HG03039 (cell line): ENCODE data around the gene TNFRSF21.
"Not testable (repeated sequence)": the region's sequence is repeated elsewhere in the genome, so short reads cannot be mapped to it uniquely, and the experiment has no call there.

Experiments
- ATAC-seq: cut with Tn5 transposase; IDR thresholded peaks from one replicate; pipeline ENCODE4 v1.9.1; 2021; ENCODE audit warnings: mild to moderate bottlenecking, moderate library complexity; ENCODE audit not compliant: unreplicated experiment

Gene TNFRSF21

DNA sequence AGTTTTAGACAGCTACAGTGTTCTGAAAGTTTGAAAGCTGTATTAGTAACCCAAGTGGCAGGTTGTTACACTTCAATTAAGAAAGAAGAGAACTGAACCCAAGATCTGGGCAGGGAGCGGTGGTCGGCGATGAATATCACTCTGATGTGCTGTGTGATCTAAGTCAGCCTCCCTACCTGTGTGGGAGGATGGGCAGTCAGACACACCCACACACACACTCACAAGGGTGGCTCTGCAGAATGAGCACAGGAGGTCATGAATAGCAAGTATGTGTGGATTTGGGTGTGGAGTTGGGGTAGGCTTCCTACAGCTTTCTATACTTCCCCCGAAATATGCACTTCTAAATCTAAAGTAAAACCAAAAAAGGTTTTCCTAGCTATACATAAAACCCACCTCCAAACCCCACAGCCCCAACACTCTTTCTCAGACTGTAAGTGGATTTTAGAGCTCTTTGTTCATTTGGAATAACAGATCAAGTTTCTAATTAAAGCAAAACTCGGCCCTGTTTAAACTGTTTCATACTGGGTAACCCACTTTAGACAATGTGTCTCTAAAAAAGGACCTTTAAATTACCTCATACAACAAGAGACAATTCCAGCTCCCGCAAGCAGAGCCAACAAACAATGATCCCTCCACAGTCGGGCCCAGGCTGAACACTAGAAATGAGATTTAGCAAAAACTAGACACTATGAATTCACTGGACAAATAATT, 19.4 kb downstream of the TNFRSF21 start:
- no peak for ATAC-seq

DNA sequence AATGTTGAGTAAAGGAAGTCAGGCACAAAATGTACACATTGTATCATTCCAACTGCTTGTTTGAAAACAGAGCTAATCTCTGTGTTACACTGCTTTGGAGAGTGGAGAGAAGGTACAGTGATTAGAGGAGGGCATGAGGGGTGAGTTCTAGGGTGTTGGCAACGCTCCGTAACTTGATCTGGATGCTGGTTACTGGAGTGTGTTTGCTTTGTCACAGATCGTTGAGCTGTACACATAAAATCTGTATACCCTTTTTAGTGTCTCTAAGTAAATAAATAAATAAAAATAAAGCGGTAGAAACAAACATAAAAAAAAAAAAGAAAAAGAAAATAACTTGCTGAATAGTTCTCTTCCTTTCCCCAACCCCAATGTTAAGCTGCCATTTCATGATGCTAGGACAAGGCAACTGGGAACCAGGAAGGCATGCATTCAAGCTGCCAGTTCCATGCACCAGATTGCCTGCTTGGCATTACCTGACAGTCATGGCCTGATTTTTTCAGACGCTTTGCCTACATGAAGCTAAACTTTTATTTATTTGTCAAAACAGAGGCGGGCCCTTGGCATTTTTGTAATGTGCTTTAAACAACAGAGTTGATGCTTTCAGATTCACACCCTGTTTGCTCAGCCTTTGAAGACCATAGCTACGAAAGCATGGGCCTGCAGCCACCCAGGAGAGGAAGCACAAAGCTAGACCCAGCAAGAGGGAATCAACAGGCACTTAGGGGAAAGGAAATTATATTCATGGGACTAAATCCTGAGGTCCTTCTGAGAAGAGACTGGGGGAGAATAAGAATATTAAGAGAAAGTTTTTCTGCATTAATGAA, 21.2 kb downstream of the TNFRSF21 start:
- no peak for ATAC-seq

DNA sequence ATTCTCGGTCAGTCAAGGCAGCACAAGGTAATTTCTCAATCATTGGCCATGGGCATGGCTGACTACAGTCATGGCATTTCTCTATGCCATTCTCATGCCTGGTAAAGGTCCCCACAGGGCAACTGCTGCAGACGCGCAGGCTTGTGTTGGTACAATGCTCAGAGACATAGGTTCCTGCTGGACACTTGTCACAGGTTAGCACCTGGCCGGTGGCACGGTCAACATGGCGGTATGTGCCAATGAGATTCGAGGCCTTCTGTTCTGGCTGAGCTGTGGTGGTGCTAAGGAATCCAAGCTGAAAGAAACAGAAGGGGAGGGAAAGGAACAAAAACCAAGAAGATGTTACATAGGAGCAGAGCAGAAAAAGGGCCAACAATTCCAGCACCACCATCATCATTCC, 23.4 kb downstream of the TNFRSF21 start:
- no peak for ATAC-seq

DNA sequence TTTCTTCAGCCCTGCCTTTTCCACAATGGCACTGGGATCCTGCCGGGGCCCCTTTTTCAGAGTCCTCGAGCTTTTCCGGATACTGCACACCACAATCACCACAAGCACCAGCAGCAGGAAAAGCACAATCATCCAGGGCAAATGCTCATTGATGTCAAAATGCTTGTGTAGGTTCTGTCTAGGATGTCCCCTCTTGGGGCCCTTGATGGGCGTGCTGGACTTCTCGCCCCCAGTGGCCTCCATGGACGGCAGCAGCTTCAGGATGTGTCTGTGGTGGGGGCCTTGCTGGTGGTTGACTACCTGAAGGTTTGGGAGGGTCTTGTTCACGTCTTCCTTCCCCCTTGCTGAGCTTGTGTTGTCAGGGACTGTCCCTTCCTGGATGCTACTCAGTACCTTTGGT, 25.7 kb downstream of the TNFRSF21 start:
- ATAC-seq, result no peak

DNA sequence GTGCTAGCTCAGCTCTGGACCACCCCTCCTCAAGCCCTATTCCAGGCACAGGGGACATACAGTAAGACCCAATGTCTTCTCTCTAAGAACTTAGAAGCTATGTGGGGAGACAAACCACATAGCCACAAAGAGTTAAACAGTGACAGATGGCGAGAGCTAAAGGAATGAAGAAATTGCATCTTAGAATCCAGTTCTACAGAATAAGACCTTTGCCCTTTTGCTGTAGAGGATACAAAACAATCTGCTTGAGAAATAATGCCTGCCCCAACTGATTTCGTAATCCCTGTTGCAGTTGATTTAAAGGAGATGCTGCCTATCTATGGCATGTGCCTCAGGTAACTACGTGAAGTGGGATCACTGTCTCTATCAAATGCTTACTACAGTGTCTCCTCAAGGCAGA, 31.2 kb downstream of the TNFRSF21 start:
- ATAC-seq, result no peak

DNA sequence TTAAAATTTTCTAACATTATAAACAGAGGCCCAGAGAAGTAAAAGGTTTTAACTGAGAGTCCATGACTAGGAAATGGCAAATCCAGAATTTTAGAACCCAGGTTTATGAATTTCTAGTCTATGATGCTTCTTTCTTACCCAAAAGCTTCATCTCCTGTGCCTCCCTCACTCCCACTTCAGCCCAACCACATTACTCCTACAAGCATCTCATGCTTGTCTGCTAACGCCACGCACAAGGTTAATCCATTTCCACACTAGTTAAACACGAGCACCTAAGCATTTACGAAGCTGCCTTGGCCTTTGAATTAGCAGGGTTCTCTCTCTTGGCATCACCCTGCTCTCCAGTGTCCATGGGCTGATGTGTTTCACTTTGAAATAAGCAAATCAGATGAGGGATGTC, 32.0 kb downstream of the TNFRSF21 start:
- ATAC-seq, result no peak

DNA sequence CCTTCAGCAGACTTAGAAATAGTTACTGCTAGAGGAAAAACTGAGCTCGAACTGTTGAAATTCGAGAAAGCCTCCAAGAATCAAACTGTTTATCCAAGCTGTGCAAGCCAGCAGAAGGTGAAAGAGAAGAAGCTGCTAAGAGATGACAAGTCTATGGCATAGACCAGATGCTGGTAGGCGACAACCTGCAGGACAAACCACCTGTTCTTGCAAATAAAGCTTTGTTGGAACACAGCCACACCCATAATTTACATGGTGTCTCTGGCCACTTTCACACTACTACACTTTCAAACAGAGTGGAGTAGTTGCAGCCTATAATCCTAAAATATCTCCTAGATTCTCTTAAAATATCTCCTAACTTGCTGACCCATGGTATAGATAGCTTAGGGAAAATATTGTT, 33.3 kb downstream of the TNFRSF21 start:
- no peak for ATAC-seq

DNA sequence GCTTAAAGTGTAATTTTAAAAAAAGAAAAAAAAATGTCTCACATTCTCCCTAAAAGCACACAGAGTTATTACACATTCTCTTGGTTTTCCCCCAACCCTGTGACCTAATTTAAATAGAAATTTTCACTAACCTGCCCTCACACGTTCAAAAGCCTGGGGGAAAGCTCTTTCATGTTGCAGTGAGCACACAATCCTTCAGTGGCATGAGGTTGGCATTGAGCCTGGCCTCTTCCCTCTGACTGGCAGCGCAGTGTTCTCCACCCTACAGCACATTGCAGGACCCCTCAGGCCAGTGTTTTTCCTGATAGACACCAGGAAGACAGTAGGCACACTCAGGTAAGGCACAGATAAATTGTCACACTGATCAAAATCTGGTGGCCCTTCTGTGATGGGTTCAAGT, 34.1 kb downstream of the TNFRSF21 start:
- no peak for ATAC-seq

DNA sequence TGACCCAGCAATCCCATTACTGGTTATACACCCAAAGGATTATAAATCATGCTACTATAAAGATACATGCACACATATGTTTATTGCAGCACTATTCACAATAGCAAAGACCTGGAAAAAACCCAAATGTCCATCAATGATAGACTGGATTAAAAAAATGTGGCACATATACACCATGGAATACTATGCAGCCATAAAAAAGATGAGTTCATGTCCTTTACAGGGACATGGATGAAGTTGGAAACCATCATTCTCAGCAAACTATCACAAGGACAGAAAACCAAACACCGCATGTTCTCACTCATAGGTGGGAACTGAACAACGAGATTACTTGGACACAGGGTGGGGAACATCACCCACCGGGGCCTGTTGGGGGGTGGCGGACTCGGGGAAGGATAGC, 34.6 kb downstream of the TNFRSF21 start:
- not testable (repeated sequence) for ATAC-seq

DNA sequence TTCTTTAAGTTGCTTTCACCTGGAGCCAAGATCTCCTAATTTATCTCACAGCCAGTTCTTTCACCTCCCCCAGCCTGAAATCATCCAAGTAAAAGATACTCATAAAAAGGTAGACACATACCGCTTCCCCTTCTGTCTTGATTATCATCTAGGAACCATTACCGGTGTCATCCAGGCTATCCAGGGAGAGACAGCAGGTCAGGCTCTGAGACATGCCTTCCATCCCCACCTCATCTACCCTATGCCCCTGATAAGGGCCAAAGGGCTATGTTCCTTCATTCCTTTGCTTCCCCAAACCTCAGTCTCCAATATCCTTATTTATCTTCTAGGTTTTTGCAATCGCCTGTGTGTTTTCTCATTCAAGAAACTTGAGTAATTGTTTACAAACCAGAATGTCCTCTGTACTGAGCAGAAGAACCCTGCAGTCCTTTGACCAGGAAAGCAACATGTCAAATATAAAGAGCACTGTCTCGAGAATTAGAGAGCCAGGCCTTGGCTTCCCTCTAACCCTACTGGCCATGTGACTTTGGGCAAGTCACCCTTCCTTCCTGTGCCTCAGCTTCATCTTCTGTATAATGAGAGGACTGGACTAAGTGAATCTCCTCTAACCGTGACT, 41.0 kb downstream of the TNFRSF21 start:
- ATAC-seq, result no peak

DNA sequence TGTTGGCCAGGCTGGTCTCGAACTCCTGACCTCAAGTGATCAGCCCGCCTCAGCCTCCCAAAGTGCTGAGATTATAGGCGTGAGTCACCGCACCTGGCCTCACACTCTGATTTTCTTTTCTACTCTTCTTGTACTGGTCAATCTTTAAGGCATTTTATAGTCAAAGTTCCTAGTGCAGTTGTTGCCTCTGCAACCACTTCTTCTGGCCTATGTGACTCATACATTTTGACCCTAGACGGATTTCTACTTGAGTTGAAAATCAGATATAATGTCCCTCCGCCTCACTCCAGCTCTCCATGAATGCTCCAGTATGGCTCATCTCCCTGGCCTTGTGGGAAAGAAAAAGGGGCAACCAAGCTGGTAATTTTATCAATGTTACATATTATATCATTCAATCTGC, 42.4 kb downstream of the TNFRSF21 start:
- no peak for ATAC-seq

DNA sequence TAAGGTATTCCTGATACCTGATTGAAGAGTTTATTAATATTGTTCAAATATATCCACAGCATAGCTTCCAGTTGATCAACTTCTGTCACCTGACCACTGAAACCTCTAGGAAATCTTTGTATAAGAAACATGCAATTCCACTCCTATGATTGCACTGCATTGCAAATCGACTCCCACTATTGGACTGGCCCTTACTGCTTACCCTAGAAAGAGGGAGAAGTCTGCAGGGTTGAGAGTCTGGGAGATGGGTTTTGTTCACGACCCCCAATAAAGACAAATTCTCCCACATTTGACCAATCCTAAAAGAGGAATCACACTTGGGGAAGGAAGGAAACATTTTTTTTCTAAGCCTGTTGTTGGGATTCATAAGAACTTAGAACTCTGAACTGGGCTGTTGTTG, 43.7 kb downstream of the TNFRSF21 start:
- ATAC-seq, result no peak

DNA sequence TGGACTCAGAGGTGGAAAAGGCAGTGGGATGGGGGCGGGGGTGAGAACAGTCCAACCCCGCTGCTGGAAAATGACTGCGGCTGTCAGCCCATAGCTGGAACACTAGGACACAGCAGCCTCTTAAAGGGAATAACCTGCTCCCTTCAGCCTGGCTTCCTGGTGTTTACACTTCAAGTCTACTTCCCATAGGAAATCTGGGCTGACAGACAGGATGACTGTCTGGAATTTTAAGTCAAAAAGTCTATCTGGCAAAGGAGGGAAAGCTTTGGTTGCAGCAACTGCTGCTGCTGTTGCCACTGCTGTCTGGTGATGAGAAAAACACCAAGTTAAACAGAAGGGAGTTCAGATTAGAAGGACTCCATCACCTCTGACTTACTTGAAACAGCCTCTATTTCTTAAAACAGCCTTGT, 44.9 kb downstream of the TNFRSF21 start:
- no peak for ATAC-seq

DNA sequence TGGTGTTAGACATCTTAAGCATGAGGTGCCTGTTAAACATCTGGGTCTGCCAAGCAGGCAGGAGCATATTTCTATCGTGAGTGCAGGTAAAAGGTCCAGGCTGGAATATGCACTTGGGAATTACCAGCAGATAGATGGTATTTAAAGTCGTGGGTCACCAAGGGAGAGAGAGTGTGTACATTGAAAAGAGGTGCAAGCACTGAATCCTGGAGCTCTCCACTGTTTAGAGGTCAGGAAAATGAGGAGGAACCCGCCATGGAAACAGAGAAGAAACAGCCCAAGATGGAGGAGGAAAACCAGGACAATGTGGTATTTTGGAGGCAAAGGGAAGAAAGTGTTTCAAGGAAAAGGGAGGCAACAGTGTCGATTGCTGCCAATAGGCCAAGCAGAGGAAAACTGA, 46.4 kb downstream of the TNFRSF21 start:
- no peak for ATAC-seq

DNA sequence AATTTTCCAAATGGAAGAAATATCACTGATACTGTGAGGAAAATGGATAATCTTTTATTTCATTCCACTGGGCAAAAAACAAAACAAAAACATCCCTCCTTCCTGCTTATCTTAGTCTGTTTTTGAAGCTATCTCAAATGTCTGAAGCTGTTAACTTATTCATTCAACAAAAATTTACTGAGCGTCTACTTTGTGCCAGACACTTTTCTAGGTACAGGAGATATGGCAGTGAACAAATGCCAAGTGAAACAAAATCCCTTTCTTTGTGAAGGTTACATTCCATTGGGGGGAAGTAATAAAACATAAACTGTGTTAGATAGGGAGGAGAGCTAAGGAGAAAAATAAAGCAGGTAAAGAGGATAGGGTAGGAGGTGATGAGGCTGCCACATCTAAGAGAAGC, 47.5 kb downstream of the TNFRSF21 start:
- no peak for ATAC-seq

DNA sequence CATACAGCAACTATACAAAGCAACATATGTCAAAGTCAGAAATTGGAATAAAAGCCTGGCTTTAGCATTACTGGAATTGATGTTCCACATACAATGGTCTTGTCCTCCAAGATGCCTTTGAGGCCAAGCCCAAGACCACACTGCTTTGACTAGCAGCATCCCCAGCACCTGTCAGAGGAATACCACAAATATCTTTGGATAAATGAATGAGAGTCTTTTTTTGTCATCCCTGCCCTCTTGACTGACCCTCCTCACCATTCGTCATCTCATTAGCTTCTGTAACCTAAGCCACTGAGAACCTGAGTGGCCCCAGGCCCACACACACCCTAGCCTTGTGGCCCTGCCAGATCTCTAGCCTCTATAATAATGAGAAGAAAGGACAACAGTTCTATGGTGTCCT, 48.5 kb downstream of the TNFRSF21 start:
- ATAC-seq, result no peak

DNA sequence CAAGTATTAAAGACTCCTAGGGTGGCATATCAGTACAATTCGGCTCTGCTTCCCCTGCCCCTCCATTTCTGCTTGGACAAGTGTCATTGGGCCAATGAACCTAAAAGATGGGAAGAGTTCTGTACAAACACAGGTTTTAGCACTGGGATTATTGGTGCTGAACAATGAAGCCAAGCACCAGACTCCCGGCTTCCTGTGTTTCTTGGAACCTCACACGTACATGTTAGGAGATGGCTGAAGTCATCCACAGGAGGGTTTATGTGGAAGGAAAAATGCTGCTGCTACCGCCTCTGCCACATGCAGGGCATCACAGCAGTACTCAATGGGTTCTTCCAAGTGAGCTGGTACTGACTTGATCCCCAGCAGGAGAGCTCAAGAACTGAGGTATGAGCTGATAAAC, 49.7 kb downstream of the TNFRSF21 start:
- no peak for ATAC-seq

DNA sequence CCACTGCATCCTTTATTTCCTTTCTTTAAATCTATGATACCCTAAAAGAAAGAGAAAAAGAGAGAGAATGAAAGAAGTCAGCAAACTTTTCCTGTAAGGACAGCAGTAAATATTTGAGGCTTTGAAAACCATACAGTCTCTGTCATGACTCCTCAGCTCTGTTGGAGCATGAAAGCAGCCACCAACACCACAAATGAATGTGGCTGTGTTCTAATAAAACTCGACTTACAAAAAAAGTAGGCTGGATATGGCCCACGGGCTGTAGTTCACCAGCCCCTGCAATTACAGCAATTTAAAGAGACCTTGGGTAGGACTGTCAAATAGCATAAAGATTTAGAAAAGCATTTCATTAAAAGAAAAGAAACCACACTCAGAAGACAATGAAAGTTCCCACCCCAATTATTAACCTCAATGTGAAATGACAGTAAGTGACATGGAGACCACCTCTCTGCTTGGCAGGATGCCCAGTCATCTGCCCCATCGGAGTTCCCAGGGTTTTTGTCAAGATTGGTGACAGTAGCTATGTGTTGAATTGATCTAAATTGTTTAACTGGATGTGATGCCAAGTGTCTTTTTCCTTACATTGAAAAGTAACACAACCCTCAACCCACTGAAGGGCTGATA, 50.9 kb downstream of the TNFRSF21 start:
- no peak for ATAC-seq

DNA sequence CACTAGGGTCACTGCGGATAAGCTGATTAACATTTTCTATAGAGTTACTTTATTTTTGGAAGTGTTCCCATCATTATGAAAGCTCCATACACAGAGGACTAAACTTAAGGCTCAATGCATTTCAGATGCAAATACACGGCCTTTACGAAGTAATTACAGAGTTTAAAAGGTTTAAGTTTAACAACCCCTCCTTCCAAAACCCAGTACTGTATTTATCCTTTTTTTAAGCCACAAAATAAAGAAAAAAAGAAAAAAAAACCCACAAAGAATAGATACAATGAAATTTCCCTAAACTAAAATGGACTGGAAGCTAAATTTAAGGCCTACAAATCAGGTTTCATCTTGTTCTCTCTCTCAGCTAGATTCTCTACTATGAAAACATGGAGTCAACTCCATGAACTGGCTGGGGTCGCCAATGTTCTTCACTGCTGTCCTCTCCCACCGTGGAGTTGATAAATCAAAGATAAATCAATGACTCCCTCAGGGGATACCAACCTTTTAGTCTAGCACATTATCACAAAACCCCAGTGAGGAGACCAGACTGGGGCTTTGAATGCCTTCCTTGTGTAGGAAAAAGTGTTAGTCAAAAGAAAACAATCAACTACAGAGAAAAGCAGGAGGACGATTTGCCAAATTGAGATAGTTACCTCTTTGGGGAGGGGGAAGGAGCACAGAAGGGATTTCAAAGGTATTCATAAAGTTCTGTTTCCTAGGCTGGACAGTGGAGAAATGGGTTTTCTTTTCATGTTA, 52.5 kb downstream of the TNFRSF21 start:
- ATAC-seq, result no peak

DNA sequence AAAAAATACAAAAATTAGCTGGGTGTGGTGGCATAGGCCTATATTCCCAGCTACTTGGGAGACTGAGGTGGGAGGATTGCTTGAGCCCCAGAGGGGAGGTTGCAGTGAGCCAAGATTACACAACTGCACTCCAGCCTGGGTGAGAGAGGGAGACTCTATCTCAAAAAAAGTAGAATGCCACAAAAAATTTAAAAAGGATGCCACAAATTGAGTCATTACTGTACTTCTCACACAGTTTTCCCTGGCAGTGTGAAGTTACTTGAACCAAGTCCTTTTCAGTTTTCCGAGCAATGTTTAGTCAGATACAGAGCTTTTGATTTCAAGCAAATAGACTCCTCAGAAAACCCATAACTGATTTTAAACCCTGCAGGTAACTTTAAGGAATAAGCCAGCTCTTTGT, 53.3 kb downstream of the TNFRSF21 start:
- no peak for ATAC-seq

DNA sequence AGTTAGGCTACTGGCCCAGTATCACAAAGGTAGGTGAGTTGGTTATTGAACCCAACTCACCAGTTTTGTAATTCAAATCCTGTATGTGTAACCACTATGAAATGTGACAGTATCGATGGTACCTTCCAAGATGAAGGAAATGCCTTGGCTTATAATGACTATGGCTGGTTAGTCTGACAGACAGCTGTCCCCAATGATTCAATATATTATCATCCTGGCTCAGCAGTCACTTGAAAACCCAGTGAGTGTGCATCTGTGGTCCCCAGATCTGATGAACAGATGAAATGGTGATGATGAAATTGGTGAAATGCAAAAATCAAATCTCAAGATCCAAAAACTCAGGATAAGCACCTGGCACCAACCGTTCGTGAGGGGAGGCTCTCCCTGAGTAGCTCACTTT, 54.8 kb downstream of the TNFRSF21 start:
- no peak for ATAC-seq
